HG03457 (cell line): Measurements from ENCODE around the gene FOXP2.
"Not testable (repeated sequence)": the region's sequence is repeated elsewhere in the genome, so short reads cannot be mapped to it uniquely, and the experiment has no call there.

Experiments
- ATAC-seq: cut with Tn5 transposase; IDR thresholded peaks from one replicate; pipeline ENCODE4 v1.9.1; 2021; ENCODE audit warnings: moderate number of reproducible peaks; ENCODE audit not compliant: unreplicated experiment

The FOXP2 gene

DNA sequence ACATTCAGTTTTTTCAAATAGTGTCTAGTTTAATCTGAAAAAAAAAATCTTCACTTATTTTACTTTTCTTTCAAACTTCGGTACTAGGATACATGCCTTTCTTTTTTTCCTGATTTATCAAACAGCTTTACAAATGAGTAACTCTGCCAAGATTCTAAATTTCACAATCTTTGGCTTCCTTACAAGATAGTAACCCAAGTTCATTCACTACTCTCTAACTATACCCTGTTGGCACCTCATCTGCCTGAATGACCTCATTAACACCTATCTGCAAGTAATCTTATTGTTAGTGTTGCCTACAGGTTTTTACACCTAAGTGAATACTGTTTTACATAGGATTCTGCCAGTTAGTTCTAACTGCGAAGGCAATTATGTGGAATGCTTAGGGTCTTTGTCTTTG is 159.8 kb downstream of the FOXP2 start:
- no peak for ATAC-seq

DNA sequence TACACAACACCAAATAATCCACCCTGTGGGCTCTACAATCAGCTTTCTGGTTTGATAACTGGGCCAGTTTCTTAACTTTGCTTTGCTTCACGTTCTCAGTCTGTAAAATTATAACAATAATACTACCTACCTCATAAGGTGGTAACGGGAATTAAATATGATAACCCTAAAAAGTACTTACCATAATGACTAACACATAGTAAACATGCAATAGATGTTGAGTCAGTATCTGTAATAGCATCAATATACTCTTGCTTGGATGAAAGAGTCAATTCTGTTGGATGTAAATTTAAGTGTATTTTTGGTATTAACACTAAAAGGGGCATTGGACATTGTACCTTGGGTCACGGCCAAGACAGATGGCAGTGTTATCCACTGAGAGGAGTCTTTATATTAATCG is 160.5 kb downstream of the FOXP2 start:
- no peak for ATAC-seq

DNA sequence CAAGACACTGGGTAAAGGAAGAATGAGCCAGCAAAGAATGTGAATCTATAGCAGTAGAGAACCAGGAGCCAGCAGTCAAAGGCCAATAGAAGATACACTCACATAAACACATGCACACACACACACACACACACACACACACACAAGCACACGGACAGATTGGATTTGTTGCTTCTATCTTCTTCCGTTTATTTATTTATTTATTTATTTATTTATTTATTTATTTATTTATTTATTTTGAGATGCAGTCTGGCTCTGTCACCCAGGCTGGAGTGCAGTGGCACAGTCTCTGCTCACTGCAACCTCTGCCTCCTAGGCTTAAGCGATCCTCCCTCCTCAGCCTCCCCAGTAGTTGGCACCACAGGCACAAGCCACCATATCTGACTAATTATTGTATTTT is 166.3 kb downstream of the FOXP2 start:
- not testable (repeated sequence) for ATAC-seq

DNA sequence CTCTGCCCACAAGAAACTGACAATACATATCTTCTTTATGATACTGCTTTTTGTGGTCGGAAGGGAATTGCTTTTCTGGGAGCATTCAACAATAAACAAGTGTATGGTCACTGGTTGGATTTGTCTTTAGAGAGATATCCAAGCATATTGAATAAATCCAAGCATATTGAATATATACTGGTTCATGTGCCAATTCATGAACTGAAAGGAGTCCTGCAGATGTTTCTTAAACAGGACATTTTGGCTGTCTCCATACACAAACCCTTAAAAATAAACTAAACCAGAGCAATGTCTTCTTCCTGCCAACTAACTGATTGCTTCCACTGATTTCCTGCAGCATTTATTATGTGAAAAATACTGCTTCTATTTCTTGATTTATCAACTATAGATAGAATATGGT is 173.9 kb downstream of the FOXP2 start:
- ATAC-seq: no peak

- ATAC-seq: no peak
These were observed 174.8 kb downstream of the FOXP2 start for GRCh38 chr7:114589436-114589835.

GRCh38 chr7:114590298-114590697 is 175.7 kb downstream of the FOXP2 start:
- no peak for ATAC-seq

- ATAC-seq: no peak
These were observed 184.3 kb downstream of the FOXP2 start for GRCh38 chr7:114598946-114599345.

DNA sequence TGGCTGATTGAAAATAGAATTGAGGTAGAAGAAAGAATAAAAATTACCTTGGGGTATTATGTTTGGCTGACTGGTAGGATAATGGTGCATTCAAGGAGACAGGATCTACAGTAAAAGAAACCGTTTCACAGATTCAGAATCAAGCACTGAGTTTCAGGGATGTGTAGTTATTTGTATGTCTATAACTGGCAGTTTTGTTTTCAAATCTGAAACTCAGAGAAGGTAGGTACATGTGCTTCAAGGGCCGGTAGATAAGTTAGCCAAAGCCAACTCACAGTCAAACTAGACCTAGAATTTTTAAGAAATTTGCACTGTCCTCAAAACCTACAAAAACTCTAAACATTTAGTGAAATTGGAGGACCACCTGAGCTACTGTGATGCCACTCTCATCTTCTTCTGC is 191.5 kb downstream of the FOXP2 start:
- ATAC-seq: no peak

- ATAC-seq: not testable (repeated sequence)
These were observed 194.2 kb downstream of the FOXP2 start for GRCh38 chr7:114608822-114609221.

- ATAC-seq: no peak
These were observed 205.6 kb downstream of the FOXP2 start for GRCh38 chr7:114620208-114620607.

DNA sequence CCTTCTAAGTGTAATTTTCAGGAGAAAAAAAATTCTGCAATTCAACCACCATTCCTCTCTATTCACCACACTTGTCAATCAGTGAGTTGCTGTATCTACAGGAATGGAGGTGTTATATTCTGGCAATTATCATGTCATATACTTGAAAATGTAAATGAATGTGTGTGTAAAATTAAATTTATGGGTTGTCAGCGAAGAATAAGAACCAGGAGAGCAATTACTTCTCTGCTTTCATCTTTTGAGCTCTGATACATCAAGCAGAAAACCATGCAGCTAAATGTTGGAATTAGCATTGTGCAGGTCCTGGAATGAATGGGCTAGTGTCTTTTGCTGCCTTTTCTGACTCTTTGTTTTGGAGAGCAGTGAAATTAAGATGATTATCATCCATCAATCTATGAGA is 207.6 kb downstream of the FOXP2 start:
- ATAC-seq: no peak

- ATAC-seq: no peak
These were observed 208.5 kb downstream of the FOXP2 start for GRCh38 chr7:114623146-114623545.

DNA sequence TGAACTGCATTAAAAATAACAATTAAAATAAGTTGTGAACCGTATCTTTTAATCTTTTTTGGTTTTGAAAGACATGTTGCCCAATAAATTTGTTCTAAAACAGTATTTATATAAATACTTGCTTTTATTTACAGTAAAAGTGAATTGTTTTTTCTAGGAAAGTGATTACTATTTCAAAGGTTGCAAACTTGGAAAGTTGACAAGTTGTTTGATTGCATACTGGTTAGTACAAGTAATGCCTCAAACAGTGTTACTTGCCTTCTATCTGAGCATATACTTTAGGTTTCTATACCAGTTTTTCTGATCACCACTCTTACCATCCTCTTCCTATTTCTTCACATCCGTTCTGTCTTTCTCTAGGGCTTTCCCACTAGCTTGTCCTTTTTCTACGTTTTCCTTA is 212.6 kb downstream of the FOXP2 start:
- no peak for ATAC-seq

DNA sequence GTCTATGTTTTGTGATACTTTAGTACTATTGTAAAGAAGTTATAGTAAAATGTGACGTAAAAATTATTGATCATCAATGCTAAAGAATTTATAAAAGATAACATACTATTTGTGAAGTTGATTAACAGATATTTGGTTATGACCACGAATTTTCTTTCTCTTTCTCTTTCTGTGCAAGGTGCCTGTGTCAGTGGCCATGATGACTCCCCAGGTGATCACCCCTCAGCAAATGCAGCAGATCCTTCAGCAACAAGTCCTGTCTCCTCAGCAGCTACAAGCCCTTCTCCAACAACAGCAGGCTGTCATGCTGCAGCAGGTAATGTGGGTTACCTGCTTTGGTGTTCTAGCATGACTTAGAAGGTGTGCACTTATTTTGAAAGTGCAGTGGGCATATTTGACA is 213.7 kb downstream of the FOXP2 start:
- no peak for ATAC-seq

- ATAC-seq: no peak
These were observed 215.1 kb downstream of the FOXP2 start for GRCh38 chr7:114629762-114630161.

GRCh38 chr7:114630201-114630990 is 215.8 kb downstream of the FOXP2 start:
- no peak for ATAC-seq

- ATAC-seq: no peak
These were observed 216.7 kb downstream of the FOXP2 start for GRCh38 chr7:114631249-114631822.

DNA sequence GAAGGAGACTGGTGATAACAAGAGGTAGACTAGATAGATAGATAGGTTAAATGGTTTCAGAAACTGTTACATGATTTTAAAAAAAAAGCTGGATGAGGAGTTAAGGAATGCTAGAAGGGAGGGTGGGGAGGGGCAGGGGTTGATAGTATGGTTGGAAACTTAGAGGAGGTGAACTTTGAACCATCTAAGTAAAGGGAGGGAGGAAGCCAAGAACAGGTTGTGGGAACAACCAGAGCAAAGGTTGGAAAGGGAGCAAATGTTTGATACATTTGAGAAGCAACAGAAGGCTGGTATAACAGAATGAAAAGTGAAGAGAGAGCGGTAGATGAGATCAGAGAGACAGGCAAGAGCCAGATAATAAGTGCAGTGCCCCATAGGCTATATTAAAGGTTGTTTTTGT is 224.8 kb downstream of the FOXP2 start:
- ATAC-seq: no peak

- no peak for ATAC-seq
These were observed 229.8 kb downstream of the FOXP2 start for GRCh38 chr7:114644455-114644854.

- ATAC-seq: no peak
These were observed 230.8 kb downstream of the FOXP2 start for GRCh38 chr7:114645451-114645850.

- ATAC-seq: no peak
These were observed 232.9 kb downstream of the FOXP2 start for GRCh38 chr7:114647518-114647917.

DNA sequence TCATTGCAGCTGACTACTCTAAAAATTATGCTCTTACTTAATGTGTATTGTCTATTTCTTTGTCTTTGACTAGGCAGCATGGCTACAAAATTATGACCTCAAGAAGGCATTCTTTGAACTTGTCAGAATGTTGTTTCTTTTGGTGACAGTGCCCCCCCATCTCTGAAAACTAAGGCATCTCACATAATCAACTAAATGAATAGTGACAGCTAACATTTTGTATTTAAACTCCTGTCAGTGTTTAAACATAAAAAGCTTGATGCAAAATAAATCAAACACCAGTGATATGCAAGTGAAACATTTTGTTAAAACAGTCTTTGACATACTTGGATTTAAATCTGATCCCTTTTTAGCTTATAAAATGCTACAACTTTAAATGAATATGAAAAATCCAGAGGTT is 233.5 kb downstream of the FOXP2 start:
- no peak for ATAC-seq

GRCh38 chr7:114648680-114649079 is 234.1 kb downstream of the FOXP2 start:
- ATAC-seq: no peak
